HG02571 (cell line): ENCODE measurements around the gene MAML2.
"Not testable (repeated sequence)": the region's sequence is repeated elsewhere in the genome, so short reads cannot be mapped to it uniquely, and the experiment has no call there.

Source experiments
- ATAC-seq: cut with Tn5 transposase; IDR thresholded peaks from one replicate; pipeline ENCODE4 v1.9.1; 2021; ENCODE audit warnings: mild to moderate bottlenecking, moderate library complexity; ENCODE audit not compliant: unreplicated experiment

Gene MAML2

GRCh38 chr11:96193745-96194443, 149.1 kb downstream of the MAML2 start:
- ATAC-seq, result no peak

- ATAC-seq, result no peak
These were observed 151.2 kb downstream of the MAML2 start for GRCh38 chr11:96191752-96192151.

- ATAC-seq, result no peak
These were observed 153.6 kb downstream of the MAML2 start for GRCh38 chr11:96189351-96189750.

DNA sequence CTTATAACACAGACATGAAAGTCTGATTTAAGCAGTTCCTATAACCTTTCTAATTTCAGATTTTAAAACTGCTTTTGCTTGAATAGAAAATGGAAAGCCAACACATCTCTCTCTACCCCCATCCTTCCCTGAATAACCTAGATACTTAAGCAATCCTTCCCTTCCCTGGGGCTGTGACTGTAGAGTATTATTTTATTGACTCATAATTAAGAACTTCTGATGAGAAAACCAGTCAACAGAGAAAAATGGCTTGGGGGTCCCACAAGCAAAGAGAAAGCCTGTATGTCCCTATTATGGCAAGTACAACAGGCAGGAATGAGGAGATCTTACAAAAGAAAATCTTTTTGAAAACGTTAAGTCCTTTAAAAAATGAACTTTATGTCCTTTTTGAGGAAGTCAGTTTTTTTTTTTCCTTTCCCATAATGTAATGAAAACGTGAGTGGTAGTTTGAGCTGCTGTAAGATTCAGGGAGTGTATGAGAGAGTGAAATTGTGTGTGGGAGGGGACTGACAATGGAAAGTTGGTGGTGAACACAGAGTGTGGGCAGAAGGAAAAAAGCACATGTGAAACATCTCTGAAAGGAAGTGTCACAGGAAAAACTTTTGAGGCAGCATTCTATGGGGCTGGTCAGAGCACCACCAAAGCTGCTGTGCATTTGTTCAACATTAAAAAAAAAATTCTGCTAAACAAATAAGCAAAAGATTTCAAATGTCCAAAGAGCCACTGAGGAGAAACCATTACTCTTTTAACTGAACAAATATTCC, 154.6 kb downstream of the MAML2 start:
- ATAC-seq, result peak; percentile 58

- no peak for ATAC-seq
These were observed 155.2 kb downstream of the MAML2 start for GRCh38 chr11:96187822-96188221.

- ATAC-seq, result no peak
These were observed 156.2 kb downstream of the MAML2 start for GRCh38 chr11:96186806-96187205.

DNA sequence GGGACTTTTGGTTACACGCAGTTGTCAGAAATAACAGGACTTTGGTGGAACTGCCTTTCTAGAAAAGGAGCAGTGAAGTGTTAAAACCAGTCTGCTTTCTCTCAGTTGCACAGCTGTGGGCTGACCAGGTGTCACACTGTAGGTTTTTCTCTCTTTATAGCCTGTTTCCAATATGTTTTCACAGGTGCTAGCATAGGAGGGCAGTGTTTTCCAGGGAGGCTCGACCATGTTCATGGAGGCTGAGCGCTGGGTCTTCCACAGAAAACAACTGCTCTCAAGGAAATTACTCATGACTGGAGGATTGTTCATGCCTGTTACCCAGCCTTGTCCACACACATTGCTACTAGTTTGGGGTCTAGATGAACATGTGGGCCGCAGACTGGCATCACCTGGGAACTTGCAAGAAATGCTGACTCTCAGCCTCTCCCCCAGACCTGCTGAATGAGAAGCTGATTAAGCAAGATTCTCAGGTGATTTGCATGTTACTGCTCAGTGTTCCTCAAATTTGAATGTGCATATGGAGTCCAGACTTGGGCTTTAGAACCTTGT, 157.7 kb downstream of the MAML2 start:
- peak; percentile 73 for ATAC-seq

DNA sequence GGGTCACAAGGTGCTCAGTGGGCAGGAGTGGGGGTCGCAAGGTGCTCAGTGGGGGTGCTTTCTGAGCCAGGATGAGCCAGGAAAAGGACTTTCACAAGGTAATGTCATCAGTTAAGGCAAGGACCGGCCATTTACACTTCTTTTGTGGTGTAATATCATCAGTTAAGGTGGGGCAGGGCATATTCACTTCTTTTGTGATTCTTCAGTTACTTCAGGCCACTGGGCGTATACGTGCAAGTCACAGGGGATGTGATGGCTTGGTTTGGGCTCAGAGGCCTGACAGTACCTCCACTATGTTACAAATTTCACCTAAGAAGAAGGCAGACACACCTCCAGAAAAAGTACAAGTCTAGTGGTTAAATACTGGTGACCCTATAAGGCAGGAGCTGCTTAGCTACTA, 162.1 kb downstream of the MAML2 start:
- ATAC-seq, result not testable (repeated sequence)

DNA sequence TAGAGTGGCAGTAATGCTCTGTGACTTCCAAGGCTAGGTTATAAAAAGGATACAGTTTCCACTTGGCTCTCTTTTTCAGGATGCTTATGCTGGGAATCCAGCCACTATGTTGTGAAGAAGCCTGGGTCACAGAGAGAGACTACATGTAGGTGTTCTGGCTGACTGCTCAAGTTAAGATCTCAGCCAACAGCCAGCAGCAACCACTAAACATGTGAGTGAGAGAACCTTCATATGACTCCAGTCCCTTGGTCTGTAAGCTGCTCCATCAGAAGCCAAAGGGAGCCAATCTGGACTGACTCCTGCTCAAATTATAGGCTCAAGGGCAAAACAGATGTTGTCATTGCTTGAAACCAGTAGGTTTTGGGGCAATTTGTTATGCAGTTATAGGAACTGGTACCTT, 162.7 kb downstream of the MAML2 start:
- ATAC-seq, result no peak

GRCh38 chr11:96179905-96180304, 163.1 kb downstream of the MAML2 start:
- no peak for ATAC-seq

- no peak for ATAC-seq
These were observed 164.1 kb downstream of the MAML2 start for GRCh38 chr11:96178887-96179279.

GRCh38 chr11:96178049-96178886, 164.7 kb downstream of the MAML2 start:
- ATAC-seq, result no peak

- ATAC-seq, result no peak
These were observed 165.8 kb downstream of the MAML2 start for GRCh38 chr11:96177146-96177545.

GRCh38 chr11:96173906-96174305, 169.1 kb downstream of the MAML2 start:
- no peak for ATAC-seq

DNA sequence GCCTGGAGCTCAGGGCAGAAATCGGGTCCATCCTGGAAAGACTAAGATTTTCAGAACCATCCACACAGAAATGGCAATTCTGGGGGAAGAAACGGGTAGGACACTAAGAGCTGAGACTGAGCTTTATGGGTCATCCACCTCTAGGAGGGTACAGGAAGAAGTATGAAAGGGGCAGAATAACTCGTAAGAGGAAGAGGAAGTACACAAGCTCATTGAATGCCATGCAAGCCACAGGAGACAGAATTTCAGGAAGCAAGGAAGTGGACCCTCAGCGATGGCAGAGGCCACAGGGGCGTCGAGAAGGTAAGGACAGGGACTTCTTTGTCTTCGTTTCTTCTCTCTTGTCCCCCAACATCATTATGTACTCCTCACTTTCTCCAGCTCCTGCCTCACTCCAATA, 169.6 kb downstream of the MAML2 start:
- ATAC-seq, result no peak

GRCh38 chr11:96172604-96173003, 170.4 kb downstream of the MAML2 start:
- no peak for ATAC-seq

DNA sequence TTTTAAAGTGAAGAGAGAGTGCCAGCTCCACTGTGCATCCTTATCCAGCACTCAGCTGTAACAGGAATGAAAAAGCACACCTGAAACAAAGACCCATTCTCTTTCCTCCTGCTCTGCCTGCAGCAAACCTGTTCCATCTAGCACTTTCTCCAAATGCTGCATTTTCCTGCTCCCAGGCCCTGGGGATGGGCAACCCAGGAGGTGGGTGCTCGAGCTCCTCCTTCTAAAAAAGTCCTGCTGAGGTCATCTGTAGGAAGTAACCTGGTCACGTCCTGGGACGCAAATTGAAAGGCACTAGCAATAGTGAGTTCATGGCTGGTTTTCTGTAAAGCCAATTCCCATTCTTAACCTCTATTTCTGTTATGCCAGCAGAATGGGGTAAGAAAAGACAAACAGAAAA, 173.7 kb downstream of the MAML2 start:
- no peak for ATAC-seq

- no peak for ATAC-seq
These were observed 174.4 kb downstream of the MAML2 start for GRCh38 chr11:96168623-96169022.

GRCh38 chr11:96167787-96168186, 175.2 kb downstream of the MAML2 start:
- no peak for ATAC-seq

DNA sequence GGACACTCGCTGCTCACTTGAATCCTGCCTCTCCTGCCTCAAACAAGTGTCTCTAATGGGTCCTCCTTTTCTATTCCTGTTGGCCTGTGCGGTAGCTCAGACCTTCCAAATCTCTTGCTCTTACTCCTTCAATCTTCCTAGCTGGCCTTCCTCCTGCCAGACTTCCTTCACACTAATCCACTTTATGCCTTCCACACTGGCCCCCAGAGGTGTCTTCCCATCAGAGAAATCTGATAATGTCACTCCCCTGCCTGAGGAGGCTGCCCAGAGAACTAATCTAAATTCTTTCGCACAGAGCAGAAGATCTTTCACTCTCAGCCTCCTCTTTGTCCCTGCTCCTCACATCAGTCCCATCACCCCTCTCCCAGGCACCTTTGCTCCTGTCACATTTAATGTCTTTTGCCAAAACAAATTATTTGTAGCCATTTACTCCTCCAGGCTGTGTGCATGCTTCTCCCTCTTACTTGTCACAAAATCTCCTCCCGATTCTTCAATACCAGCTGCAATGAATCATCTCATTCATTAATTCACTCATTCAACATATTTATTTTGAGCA, 175.7 kb downstream of the MAML2 start:
- no peak for ATAC-seq
